Measurements from ENCODE around the gene EFNA1.

- TF ChIP-seq ZNF274 (IDR thresholded peaks at IDR 0.05; ENCODE audit: low read depth, low read length) (no peak), YY1 (IDR thresholded peaks at IDR 0.05; ENCODE audit: insufficient read depth, insufficient read length) (no peak), SUZ12 (IDR thresholded peaks at IDR 0.05; ENCODE audit: extremely low read depth, insufficient read depth, insufficient read length) (no peak)
Observed at GRCh38 chr1:155117610-155118009, 10.1 kb upstream of the EFNA1 start.
